Measurements from ENCODE around the gene SORCS2.

SORCS2 gene

DNA sequence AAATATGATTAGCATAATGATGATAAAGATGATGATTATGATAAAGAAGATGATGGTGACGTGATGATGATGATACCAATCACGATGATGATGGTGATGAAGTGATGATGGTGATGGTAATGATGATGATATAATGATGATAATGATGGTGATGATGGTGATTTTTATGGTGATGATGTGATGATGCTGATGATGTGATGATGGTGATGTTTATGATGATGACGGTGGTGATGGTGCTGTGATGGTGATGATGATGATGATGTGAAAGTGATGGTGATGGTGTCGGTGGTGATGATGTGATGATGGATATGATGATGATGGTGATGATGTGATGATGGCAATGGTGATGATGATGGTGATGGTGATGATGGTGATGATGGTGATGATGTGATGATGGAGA, 373.1 kb downstream of the SORCS2 start:
- H3K27ac ChIP-seq (ENCODE audit: low read length) = no peak overlapping the region
- no peak for ATAC-seq (ENCODE audit: insufficient read depth, low read depth)
- H3K79me2 ChIP-seq (ENCODE audit: insufficient read depth, low read length) = no peaks in the 10 kb centered on the region
- no peaks in the 10 kb centered on the region for H3K9me3 ChIP-seq (ENCODE audit: insufficient read depth, low read length, severe bottlenecking)
- H3K4me3 ChIP-seq (ENCODE audit: low read depth in 1 of 2, low read length in 2 of 2) = no peak overlapping the region
- TF ChIP-seq EZH2 (IDR thresholded peaks at IDR 0.05; ENCODE audit: borderline replicate concordance, low read depth, low read length, severe bottlenecking) = no peak
- TF ChIP-seq, protein P1, sequence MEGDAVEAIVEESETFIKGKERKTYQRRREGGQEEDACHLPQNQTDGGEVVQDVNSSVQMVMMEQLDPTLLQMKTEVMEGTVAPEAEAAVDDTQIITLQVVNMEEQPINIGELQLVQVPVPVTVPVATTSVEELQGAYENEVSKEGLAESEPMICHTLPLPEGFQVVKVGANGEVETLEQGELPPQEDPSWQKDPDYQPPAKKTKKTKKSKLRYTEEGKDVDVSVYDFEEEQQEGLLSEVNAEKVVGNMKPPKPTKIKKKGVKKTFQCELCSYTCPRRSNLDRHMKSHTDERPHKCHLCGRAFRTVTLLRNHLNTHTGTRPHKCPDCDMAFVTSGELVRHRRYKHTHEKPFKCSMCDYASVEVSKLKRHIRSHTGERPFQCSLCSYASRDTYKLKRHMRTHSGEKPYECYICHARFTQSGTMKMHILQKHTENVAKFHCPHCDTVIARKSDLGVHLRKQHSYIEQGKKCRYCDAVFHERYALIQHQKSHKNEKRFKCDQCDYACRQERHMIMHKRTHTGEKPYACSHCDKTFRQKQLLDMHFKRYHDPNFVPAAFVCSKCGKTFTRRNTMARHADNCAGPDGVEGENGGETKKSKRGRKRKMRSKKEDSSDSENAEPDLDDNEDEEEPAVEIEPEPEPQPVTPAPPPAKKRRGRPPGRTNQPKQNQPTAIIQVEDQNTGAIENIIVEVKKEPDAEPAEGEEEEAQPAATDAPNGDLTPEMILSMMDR (IDR thresholded peaks at IDR 0.05; ENCODE audit: borderline replicate concordance, extremely low read depth, low read length, poor library complexity, severe bottlenecking) = no peak
- no peaks in the 10 kb centered on the region for H4K20me1 ChIP-seq (ENCODE audit: insufficient read depth, low read length)
- no peaks in the 10 kb centered on the region for H3K27me3 ChIP-seq (ENCODE audit: insufficient read depth, low read length, poor library complexity)
- H2AFZ ChIP-seq (ENCODE audit: low read depth, low read length) = no peak overlapping the region
- DNase-seq = no peak
- H3K36me3 ChIP-seq (ENCODE audit: insufficient read depth, low read length) = no peaks in the 10 kb centered on the region
- no peak overlapping the region for H3K4me2 ChIP-seq (ENCODE audit: insufficient read depth, low read length)
- no peak overlapping the region for H3K9ac ChIP-seq (ENCODE audit: low read depth, low read length)
- no peaks in the 10 kb centered on the region for H3K4me1 ChIP-seq (ENCODE audit: insufficient read depth, low read length)

DNA sequence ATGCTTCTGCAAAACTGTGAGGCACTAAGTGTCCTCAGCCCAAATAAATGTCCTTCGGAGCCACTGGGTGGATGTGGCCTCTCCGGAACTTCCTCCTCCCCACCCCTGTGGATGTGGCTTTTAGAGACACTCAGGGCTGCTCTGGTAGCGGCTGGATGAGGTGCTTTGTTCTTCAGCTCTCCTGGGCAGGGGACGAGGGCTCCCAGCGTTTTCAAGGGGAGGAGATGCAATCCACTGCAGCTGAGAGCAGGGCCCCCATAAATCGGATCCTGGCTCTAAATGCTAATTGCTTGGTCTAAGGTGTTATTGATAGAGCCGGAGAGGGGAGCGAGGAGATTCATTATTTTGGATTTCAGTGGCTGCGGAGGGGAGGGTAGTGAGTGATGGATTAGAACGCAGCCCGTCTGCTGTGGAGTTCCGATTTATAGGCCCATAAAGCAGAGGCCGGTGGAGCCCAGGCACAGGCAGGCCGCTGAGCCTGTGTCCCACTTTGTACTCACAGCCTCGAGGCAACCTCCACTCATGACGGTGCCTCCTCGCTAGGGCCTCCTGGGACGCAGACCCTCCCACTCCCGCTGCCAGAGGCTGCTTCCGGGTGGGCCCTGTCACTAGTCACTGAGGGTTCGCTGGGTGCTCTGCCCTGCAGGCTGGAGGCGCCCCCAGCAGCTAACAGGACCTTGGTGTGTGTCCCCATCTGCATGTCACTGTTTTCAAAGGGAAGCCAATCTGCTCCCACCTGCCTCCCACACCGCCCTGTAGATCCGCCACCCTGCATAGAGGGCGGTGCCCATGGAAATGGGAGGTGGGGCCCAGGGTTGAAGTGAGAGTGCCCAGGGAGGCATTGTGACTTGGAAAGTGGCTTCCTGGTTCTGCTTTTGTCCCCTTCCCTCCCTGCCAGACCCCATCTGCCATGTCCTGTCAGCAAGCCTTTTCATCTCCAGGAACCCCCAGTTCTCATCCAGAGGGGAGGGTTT, 377.8 kb downstream of the SORCS2 start:
- Histone ChIP-seq H3K4me3 (ENCODE audit: low read depth in 1 of 2, low read length in 2 of 2) (no peak overlapping the region), H3K4me2 (ENCODE audit: insufficient read depth, low read length) (no peak overlapping the region), H3K27ac (ENCODE audit: low read length) (no peak overlapping the region), H3K79me2 (ENCODE audit: insufficient read depth, low read length) (no peaks in the 10 kb centered on the region), H3K27me3 (ENCODE audit: insufficient read depth, low read length, poor library complexity) (no peaks in the 10 kb centered on the region), H2AFZ (ENCODE audit: low read depth, low read length) (no peak overlapping the region), H3K9me3 (ENCODE audit: insufficient read depth, low read length, severe bottlenecking) (no peaks in the 10 kb centered on the region), H4K20me1 (ENCODE audit: insufficient read depth, low read length) (no peaks in the 10 kb centered on the region), H3K36me3 (ENCODE audit: insufficient read depth, low read length) (no peaks in the 10 kb centered on the region), H3K4me1 (ENCODE audit: insufficient read depth, low read length) (no peaks in the 10 kb centered on the region), H3K9ac (ENCODE audit: low read depth, low read length) (no peak overlapping the region)
- no peak for TF ChIP-seq EZH2 (IDR thresholded peaks at IDR 0.05; ENCODE audit: borderline replicate concordance, low read depth, low read length, severe bottlenecking)
- TF ChIP-seq, protein P1 (IDR thresholded peaks at IDR 0.05; ENCODE audit: borderline replicate concordance, extremely low read depth, low read length, poor library complexity, severe bottlenecking) = no peak
- ATAC-seq (ENCODE audit: insufficient read depth, low read depth) (no peak), DNase-seq (no peak)

DNA sequence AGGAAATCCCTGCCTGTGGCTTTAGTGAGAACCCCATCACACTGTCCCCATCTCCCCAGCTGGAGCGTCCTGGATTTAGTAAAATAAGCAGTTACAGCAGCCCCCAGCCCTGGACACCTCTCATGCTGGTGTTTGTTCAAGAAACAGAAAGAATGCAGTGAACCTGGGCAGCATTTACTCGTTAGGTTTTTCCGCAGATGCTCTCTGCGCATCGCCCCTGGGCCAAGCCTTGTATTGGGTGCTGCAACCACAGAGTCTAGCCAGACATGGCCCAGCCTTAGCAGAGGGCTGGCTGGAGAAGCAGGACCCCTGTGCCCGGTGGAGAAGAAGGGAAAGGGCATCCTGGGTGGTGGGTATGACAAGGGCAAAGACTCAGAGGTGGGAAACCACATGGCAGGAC, 378.7 kb downstream of the SORCS2 start:
- DNase-seq (no peak), ATAC-seq (ENCODE audit: insufficient read depth, low read depth) (no peak)
- no peak overlapping the region for H3K4me2 ChIP-seq (ENCODE audit: insufficient read depth, low read length)
- H3K36me3 ChIP-seq (ENCODE audit: insufficient read depth, low read length) = no peaks in the 10 kb centered on the region
- H4K20me1 ChIP-seq (ENCODE audit: insufficient read depth, low read length) = no peaks in the 10 kb centered on the region
- H3K27me3 ChIP-seq (ENCODE audit: insufficient read depth, low read length, poor library complexity) = no peaks in the 10 kb centered on the region
- H3K9me3 ChIP-seq (ENCODE audit: insufficient read depth, low read length, severe bottlenecking) = no peaks in the 10 kb centered on the region
- H3K4me3 ChIP-seq (ENCODE audit: low read depth in 1 of 2, low read length in 2 of 2) = no peak overlapping the region
- H3K9ac ChIP-seq (ENCODE audit: low read depth, low read length) = no peak overlapping the region
- TF ChIP-seq EZH2 (IDR thresholded peaks at IDR 0.05; ENCODE audit: borderline replicate concordance, low read depth, low read length, severe bottlenecking) = no peak
- TF ChIP-seq, protein P1 (IDR thresholded peaks at IDR 0.05; ENCODE audit: borderline replicate concordance, extremely low read depth, low read length, poor library complexity, severe bottlenecking) = no peak
- no peaks in the 10 kb centered on the region for H3K4me1 ChIP-seq (ENCODE audit: insufficient read depth, low read length)
- H3K79me2 ChIP-seq (ENCODE audit: insufficient read depth, low read length) = no peaks in the 10 kb centered on the region
- no peak overlapping the region for H2AFZ ChIP-seq (ENCODE audit: low read depth, low read length)
- no peak overlapping the region for H3K27ac ChIP-seq (ENCODE audit: low read length)
